T47D (cell line): Measurements from ENCODE around the gene MCF2L2.

Experiments used
- DNase-seq, 2 experiments: peaks; one replicate each; pipeline versions ENCODE4 v3.0.0 to v3.0.0-alpha.2; 2011 to 2012; ENCODE audit warnings: low read depth in 1 of 2, low spot score in 1 of 2
- JUND ChIP-seq: IDR thresholded peaks from 2 replicates; pipeline ENCODE4 v1.6.1; 2012; ENCODE audit warnings: low read depth
- in situ Hi-C: cut with HindIII; loops from 2 replicates; pipeline ENCODE4 v1.10.0; 2016; ENCODE audit warnings: low sequenced_read_pairs, low pct_unique_long_range_greater_than_20kb

The MCF2L2 gene

DNA sequence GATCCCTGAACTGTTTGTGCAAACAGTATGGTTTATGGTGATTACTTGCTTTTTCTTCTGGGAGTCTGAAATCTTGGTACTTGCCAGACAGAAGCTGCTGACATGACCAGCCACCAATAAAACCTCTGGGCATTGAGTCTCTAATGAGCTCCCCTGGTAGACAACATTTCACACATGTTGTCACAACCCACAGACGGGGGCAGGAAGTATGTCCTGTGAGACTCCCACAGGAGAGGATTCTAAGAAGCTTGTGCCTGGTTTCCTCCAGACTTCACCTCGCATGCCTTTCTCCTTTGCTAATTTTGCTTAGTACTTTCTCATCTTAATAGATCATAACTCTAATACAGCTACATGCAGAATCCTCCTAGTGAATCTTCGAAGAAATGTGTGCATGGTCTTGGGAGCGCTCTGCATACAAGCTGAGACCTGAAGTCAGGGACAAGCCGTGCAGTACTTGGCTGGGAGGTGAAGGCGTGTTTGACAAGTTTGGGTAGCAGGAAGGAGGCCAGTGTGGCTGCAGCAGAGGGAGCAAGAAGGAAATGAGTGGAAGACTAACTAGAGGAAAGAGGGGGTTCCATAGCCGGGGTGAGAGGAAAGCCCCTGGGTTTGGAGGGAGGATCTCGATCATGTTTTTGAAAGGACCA, 126.4 kb downstream of the MCF2L2 start:
- in situ Hi-C loops, result no loop called here
- no peak for TF ChIP-seq JUND
- DNase-seq, result peak in 1 of 2 experiments; percentile 57

DNA sequence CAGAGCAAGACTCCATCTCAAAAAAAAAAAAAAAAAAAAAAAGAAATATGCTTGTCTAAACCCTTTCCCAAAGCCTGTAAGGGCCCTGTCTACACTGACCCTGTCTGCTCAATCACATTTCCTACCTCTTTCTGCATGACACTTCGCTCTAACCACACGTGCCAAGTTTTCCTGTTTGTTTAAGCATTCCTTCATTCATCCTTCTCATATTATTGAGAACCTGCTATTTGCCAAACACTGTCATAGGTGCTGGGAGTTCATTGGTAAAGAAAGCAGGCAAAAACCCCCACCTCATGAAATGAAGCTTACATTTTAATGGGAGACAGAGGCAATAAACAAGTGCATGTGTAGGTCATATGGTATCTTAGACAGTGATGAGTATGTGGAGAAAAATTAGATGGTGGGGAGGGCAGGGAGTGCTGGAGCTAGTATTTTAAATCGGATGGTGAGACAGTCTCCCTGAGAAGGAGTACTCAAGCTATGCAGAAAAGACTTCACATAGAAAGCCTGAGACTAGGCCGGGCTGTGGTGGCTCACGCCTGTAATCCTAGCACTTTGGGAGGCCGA, 127.3 kb downstream of the MCF2L2 start:
- peak in 1 of 2 experiments; percentile 83 for DNase-seq
- no peak for TF ChIP-seq JUND
- in situ Hi-C loops, result no loop called here

DNA sequence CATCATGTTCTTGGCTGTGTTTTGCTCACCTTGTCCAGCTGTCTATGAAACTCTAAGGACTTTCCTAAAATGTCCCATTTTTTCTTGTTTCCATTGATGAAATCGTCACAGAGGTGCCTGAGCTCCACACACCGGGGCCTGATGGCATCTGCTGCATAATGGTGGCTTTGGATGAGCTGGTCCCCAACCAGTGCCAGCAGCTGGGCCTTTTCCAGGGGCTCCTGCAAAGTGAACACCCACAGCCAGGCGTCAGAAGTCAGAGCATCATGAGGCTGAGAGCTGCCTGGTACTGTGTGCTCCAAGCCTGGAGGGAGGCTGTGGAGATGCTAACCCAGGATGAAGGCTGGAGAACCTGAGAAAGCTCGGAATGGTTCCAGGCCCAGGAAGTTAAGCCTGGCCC, 128.4 kb downstream of the MCF2L2 start:
- in situ Hi-C loops, result no loop called here

DNA sequence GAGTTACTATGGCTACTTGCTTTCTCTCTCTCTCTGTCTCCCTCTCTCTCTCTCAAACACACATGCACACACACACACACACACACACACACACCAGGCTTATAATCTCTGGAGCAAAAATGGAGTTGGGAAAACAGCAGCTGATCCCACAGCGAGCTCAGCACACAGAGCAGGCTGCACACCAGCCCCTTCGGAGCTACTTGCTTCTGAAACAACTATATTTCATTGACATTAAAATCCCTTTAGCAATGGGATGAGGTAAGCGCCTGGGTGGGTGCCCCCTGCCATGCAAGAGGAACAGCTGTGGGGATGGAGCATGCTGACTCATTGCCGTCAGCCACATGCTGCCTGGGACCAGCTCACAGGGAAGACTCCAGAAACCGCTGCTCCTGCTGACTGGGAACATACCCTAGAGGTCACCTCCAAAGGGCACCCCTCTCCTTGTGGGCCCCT, 129.7 kb downstream of the MCF2L2 start:
- DNase-seq, result no peak
- in situ Hi-C loops, result no loop called here
- TF ChIP-seq JUND, result no peak

More for the DNA sequence above, 128.4 kb downstream of the MCF2L2 start:
- no peak for TF ChIP-seq JUND
- DNase-seq, result no peak

DNA sequence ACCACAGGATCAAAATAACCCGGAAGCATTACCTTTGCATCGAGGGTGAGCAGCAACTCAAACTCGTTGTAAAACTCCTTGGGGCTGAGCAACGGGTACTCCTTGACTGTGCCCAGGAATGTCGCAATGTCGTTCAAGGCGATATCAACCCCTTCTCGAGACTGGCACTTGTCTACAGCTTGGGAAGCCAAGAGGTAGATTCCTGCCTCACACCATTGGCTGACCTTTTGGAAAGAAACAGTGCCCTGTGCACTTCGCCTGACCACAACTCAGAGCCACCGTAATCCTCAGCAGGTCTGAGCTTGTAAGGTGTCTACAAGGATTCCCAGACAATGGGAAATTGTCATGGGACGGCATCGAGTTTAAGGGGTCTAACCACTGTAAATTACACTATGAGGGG, 131.5 kb downstream of the MCF2L2 start:
- in situ Hi-C loops, result no loop called here
- TF ChIP-seq JUND, result no peak

DNA sequence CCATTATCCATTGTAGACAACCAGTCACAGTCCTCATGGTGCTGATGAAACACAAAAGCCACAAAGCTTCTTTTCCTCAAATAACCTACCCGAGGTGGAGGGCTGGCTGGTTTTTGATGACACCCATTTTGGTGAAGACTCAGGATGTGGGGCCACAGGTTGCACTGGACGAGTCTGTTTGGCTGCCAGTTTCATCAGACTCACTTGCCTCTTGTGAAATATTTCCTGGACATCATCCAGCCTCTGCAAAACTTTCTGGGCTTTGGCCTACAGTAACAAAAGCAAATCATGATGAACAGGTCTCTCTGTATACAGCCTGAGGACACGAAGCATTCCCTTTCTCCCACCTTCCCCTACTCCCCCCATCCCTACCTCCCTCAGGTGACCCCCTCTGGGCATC, 133.2 kb downstream of the MCF2L2 start:
- in situ Hi-C loops, result no loop called here
- TF ChIP-seq JUND, result peak; percentile 93
- peak; percentile 56 to 100 for DNase-seq

More for the DNA sequence above, 131.5 kb downstream of the MCF2L2 start:
- DNase-seq, result peak in 1 of 2 experiments; percentile 53

DNA sequence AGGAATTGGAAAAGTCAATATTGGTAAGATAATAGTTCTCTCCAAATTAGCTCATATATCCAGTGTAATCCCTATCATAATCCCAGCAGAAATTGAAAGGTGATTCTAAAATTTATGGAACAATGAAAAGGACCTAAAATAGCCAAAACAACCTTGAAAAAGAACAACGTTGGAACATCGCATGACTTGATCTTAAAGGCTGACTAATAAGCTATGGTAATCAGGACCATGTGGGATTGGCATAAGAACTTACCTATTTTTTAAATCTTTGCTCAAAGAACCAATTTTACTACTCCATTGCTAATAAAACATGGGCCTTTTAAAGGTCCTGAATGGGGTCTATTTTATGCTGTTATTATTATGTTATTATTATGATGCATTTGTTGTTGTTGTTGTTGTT, 134.5 kb downstream of the MCF2L2 start:
- DNase-seq, result no peak
- in situ Hi-C loops, result no loop called here
- TF ChIP-seq JUND, result no peak

DNA sequence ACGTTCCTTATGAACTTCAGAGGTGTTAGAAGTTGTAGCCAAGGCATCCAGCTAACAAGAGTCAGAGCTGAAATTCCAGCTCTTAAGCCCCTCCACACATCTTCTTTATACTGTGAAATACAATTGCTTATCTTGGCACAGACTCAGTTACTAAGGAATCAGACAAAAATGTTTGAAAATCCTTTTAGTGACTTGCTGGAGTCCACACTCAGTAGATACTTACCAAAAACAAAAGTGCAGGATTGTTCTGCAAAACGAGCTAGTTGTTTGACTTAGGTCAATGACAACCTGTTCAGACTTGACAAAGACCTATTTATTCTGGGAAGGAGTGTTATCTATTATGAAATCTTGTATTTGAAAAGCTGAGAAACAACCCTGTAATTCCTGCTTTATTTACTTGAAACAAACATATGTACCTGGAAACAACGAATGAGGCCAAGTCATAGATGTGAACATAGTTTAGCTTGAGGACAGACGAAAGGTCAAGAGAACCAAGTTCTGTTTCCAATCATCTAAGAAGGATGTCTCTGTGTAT, 136.9 kb downstream of the MCF2L2 start:
- DNase-seq, result peak; percentile 72 to 96
- peak; percentile 99 for TF ChIP-seq JUND
- in situ Hi-C loops, result no loop called here

DNA sequence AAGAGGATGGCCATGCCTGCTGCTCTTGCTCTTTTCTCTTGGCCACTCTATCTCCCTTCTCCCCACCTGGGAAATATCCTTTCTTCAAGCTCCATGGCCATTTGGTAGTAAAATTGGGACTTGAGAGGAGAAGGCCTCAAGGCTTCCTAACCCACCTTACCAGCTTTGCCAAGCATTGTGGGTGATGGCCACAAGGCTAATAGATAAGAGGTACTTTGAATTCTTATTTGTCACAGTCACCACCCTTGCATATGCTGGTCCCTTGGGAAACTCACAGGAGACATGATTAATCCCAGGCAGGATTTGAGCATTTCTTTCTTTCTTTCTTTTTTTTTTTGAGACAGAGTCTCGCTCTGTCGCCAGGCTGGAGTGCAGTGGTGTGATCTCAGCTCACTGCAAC, 138.2 kb downstream of the MCF2L2 start:
- no peak for DNase-seq
- in situ Hi-C loops, result no loop called here
- no peak for TF ChIP-seq JUND

DNA sequence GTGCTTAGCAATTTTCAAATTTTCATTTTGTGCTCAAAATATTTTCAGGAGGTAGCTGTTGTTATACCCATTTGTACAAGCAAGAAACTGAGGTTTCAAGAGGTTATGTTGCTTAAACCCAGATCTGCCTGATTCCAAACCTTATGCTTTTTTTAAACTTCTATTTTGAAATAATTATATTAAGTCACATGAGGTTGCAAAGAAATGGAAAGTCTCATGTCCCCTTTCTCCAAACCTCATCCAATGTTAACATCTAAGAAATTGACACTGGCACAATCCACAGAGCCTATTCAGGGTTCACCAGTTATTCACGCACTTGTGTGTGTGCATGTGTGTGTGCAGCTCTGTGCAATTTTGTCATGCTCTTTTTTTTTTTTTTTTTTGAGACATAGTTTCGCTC, 140.3 kb downstream of the MCF2L2 start:
- TF ChIP-seq JUND, result no peak
- in situ Hi-C loops, result no loop called here
- no peak for DNase-seq

DNA sequence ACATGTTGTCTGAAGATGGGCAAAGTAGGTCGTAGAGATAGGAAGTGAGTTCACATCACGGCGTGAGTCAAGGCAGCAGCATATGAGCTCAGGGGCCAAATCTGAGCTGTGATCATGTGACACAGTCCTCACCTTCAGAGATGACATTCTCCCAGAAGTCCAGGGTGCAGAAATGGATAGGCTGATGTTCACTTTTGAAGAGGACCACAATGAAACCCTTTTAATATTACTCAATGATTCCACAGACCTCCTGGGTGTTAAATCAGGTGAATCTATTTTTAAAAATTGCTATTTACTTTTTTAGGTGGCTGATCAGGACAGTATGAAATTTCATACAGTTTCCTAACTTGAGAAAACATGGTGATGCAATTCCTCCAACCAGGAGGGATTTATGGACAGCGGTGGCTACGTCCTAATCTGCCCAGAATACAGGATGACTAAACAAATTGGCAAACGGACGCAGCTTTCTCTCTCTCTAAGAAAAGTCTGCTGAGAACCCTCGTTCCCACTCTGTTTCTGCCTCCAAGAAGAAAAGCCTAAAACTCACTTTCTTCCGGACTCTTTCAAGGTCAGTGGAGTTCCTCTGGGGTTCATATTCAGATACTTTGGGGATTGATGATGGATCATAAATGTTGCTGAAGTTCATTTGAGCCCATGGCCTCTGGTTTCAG, 141.0 kb downstream of the MCF2L2 start:
- no peak for DNase-seq
- TF ChIP-seq JUND, result no peak
- in situ Hi-C loops, result no loop called here

DNA sequence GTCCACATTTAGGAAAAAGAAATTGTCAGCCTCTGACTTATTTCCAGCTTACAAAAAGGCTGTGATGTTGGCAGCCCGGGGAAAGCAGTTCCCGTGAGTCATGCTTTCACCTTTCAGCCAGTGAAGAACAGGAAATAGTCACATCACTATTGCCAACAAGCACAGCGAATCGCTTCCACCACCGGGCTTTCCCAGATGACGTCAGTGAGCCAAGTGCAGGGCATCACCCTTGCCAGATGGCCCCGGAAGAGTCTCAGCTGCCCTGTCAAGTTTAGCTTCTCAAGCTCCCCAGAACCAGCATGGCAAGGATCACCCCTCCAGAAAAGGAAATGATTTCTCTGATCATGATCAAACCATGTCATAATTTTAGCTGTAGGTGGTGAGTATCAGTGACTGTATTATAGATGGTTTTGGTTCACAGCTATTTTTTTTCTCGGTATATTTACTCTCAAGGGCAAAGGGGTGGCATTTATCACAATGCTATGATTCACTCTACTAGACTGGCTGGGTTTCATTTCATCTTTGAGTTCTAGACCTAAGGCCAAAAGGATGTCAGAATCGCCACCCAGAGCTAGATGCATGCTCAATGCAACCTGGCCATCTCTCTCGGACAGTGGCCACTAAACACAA, 142.5 kb downstream of the MCF2L2 start:
- peak; percentile 74 to 88 for DNase-seq
- TF ChIP-seq JUND, result no peak
- in situ Hi-C loops, result no loop called here

DNA sequence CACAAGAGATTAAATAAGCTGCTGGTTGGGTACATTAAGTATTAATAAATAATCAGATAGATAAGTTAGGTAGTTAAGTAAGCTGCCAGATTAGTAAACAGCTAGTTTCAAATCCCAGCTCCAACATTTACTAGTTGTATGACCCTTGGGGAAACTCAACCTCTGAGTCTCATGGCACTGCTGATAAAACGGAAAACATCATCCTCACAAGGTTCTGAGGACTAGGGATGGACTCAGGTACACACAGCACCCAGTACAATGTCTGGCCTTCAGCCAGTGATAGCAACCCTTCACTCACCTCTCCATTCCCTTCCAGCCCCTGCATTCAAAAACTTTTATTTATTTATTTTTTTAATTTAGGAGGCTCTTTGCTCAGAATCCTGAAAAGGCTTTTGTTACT, 143.1 kb downstream of the MCF2L2 start:
- in situ Hi-C loops, result no loop called here
- no peak for DNase-seq
- no peak for TF ChIP-seq JUND
